Right lobe of liver (tissue), 6 donors: ENCODE data around the gene HS3ST3B1. TPM values are rescaled to one million over a fixed set of nuclear protein-coding genes. Genes with fewer than 3 reads are reported as not detected.

ENCODE experiments used
- ATAC-seq, 4 donors: fragments of 200-7000 bp; cut with Tn5 transposase; one replicate each; pipeline ENCODE4 v1.9.1; 2020; ENCODE audit warnings: mild to moderate bottlenecking in 4 of 4, moderate library complexity in 4 of 4
- DNase-seq, 3 donors: peaks; one replicate each; pipeline ENCODE4 v3.0.0-alpha.2; 2020
- H3K27ac ChIP-seq, 3 donors: fragments of 200-600 bp; one replicate each; pipeline ENCODE4 v1.8.0; 2022
- H3K27me3 ChIP-seq, 2 donors: fragments of 200-600 bp; one replicate each; pipeline ENCODE4 v1.8.0; 2022
- H3K36me3 ChIP-seq, 4 donors: fragments of 200-600 bp; sonication (generic) in 1 of 4; one replicate each; pipeline versions ENCODE4 v1.5.1 to v1.8.0; 2017 to 2022; ENCODE audit warnings: control low read depth in 1 of 4
- H3K4me1 ChIP-seq, 4 donors: fragments of 200-600 bp; sonication (generic) in 1 of 4; one replicate each; pipeline versions ENCODE4 v1.5.1 to v1.8.0; 2017 to 2022; ENCODE audit warnings: control low read depth in 1 of 4
- H3K4me3 ChIP-seq, 3 donors: fragments of 200-600 bp; one replicate each; pipeline ENCODE4 v1.8.0; 2022
- H3K9me3 ChIP-seq, 4 donors: fragments of 200-600 bp; sonication (generic) in 1 of 4; one replicate each; pipeline versions ENCODE4 v1.5.1 to v1.8.0; 2017 to 2022; ENCODE audit warnings: control low read depth in 1 of 4
- CTCF ChIP-seq, 4 donors: fragments of 200-600 bp in 3 of 4; fragments of 450-650 bp in 1 of 4; IDR thresholded peaks; one replicate each; pipeline versions ENCODE4 v1.5.1 to v1.8.0; 2016 to 2022; ENCODE audit warnings: antibody characterized with exemption in 4 of 4, mild to moderate bottlenecking in 2 of 4
- POLR2A ChIP-seq: fragments of 450-650 bp; IDR thresholded peaks from one replicate; pipeline ENCODE4 v1.6.1; 2017; ENCODE audit warnings: antibody characterized with exemption, mild to moderate bottlenecking
- WGBS: methylation state at CpG from one replicate; pipeline ENCODE4 v1.1.6; 2018; ENCODE audit warnings: low coverage, low lambda C conversion rate; ENCODE audit not compliant: insufficient coverage; ENCODE audit errors: missing lambda C conversion rate; 5-methylcytosine and 5-hydroxymethylcytosine counted together
- intact Hi-C, 2 donors: fragments of 100-400 bp; cut with DNase I; formaldehyde crosslinking; loops; one replicate each; pipeline versions ENCODE4 v1.11.2 to v1.14.1; 2022
- total RNA-seq, 6 experiments: library from RNA; depleted of rRNA in 2 of 6; stranded (reverse); fragments of >200 nt in 2 of 6; fragmentation: NEBNext Ultra II Directional in 3 of 6; extraction: Animal tissue kit (Norgen Biotek cat#: 25700) in 3 of 6; gene quantifications; one replicate each; pipeline versions ENCODE4 v1.1.0 to v1.2.4, GENCODE V29; 2016 to 2023
- donor health status: DM: no; HTN: yes; CAD: no.
- donor health status: DM: no; HTN: no; CAD: no.
- donor health status: DM: no; HTN: no; CAD: no.
- donor health status: DM: no; HTN: yes; CAD: no.
- donor health status: DM: no; HTN: yes; CAD: no.

The HS3ST3B1 gene
- total RNA-seq, 6 experiments from 2014 or later: 22.5 to 36.6 (median 28.2) TPM

- DNase-seq (no peak), ATAC-seq (no peak)
- TF ChIP-seq POLR2A (no peak), CTCF (IDR thresholded peaks at IDR 0.05) (no peak)
- intact Hi-C loops: no loop called here
- Histone ChIP-seq H3K4me1 (peaks cover 0 to 69% (median 26%) of the 10 kb centered on the region in 4 donors), H3K4me3 (no peak overlapping the region), H3K27me3 (no peaks in the 10 kb centered on the region), H3K9me3 (no peaks in the 10 kb centered on the region), H3K36me3 (no peaks in the 10 kb centered on the region), H3K27ac (peak overlapping the region in 1 of 3 donors; percentile 0)
- WGBS: 29% methylated on average over 3 of the region's 3 CpGs
Observed at GRCh38 chr17:14323522-14323981, 22.7 kb downstream of the HS3ST3B1 start.

GRCh38 chr17:14325618-14326167, 24.8 kb downstream of the HS3ST3B1 start:
- H3K4me1 ChIP-seq: peaks cover 0 to 68% (median 26%) of the 10 kb centered on the region in 4 donors
- DNase-seq: no peak
- WGBS: 30% methylated on average over 9 of the region's 9 CpGs
- peak; percentile 67 to 81 (median 76) for ATAC-seq
- H3K27me3 ChIP-seq: no peaks in the 10 kb centered on the region
- H3K36me3 ChIP-seq: no peaks in the 10 kb centered on the region
- no peak overlapping the region for H3K4me3 ChIP-seq
- intact Hi-C loops: no loop called here
- H3K27ac ChIP-seq: peak overlapping the region in 2 of 3 donors; percentile 52 to 62
- no peaks in the 10 kb centered on the region for H3K9me3 ChIP-seq
- TF ChIP-seq POLR2A: no peak
- TF ChIP-seq CTCF (IDR thresholded peaks at IDR 0.05): no peak

- WGBS: 26% methylated on average over 4 of the region's 5 CpGs
Observed at GRCh38 chr17:14329900-14330491, 29.1 kb downstream of the HS3ST3B1 start.

GRCh38 chr17:14330492-14330962, 29.6 kb downstream of the HS3ST3B1 start:
- Histone ChIP-seq H3K27ac (peak overlapping the region; percentile 33 to 75 (median 66)), H3K27me3 (no peaks in the 10 kb centered on the region), H3K4me1 (peaks cover 0 to 59% (median 25%) of the 10 kb centered on the region in 4 donors), H3K4me3 (peak overlapping the region in 2 of 3 donors; percentile 23 to 28), H3K36me3 (no peaks in the 10 kb centered on the region), H3K9me3 (no peaks in the 10 kb centered on the region)
- DNase-seq (peak; percentile 31 to 71 (median 65)), ATAC-seq (peak; percentile 72 to 83 (median 76))
- intact Hi-C loops: no loop called here
- 15% methylated on average over 7 of the region's 8 CpGs for WGBS
- TF ChIP-seq POLR2A (peak; percentile 12), CTCF (IDR thresholded peaks at IDR 0.05) (no peak)

More at GRCh38 chr17:14329900-14330491, 29.1 kb downstream of the HS3ST3B1 start:
- Histone ChIP-seq H3K36me3 (no peaks in the 10 kb centered on the region), H3K4me1 (peaks cover 0 to 59% (median 23%) of the 10 kb centered on the region in 4 donors), H3K27ac (peak overlapping the region in 2 of 3 donors; percentile 58 to 75), H3K27me3 (no peaks in the 10 kb centered on the region), H3K4me3 (no peak overlapping the region), H3K9me3 (no peaks in the 10 kb centered on the region)
- TF ChIP-seq POLR2A: no peak
- intact Hi-C loops: no loop called here
- ATAC-seq (no peak), DNase-seq (no peak)
